HG03565 (cell line): ENCODE results near the gene CDH4.

Source experiments
- ATAC-seq: cut with Tn5 transposase; IDR thresholded peaks from one replicate; pipeline ENCODE4 v1.9.1; 2021; ENCODE audit warnings: mild to moderate bottlenecking, moderate library complexity; ENCODE audit not compliant: unreplicated experiment

CDH4 gene

DNA sequence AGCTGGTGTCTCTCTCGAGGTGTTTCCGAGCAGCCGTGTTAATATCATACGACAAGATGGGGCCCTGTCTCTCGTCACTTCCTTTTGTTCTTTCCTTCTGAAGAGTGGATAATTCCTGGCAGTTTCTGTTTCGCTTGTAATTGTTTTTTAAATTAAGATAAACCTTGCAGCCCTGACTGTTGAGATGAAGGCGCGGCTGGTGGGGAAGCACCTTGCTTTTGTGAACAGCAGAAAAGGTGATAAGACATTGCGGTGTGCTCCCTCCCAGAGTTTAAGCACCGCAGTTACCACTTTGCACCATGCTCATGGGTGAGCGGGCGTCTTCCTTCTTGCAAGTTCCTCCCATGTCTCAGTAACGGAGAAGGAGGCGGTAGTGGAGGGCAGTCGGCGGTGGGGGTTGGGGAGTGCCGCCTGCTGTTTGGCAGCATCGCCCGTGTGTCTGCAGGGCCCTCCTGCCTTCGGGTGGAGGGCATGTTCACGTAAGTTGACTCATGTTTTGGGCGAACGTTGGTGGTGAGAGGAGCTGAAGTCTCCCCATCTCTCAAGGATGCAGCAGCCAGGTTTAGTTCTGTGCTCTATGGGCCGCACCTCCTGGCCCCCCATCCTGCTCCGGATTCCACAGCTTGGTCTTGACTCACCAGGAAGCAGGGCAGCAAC lies 467.8 kb downstream of the CDH4 start:
- no peak for ATAC-seq

- ATAC-seq, result no peak
These were observed 468.3 kb downstream of the CDH4 start for GRCh38 chr20:61720348-61720696.

DNA sequence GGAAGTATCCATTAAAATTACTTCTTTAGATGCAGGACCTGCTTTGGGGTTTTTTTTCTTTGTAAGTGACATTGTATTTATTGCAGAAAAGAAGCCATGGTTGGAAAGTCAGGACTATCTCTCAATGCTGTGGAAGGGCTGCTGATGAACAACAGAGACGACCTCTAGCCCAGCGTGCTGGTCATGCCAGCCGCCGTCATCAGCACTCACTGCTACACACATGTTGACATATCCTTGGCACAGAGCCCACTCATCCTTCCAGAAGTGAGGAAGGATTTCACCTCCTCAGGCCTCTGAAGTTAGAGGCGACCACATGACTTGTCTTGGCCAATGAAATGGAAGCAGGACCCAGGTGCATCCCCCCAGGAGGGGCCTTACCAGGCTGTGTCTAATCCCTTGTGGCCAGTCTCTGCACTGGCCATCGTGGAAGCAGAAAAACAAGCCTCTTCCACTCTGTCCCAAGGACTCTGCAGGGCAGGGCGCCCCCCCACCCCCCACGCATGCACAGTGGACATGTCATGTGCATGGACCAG lies 470.2 kb downstream of the CDH4 start:
- no peak for ATAC-seq

GRCh38 chr20:61723529-61724257 lies 471.6 kb downstream of the CDH4 start:
- ATAC-seq, result no peak

- ATAC-seq, result no peak
These were observed 472.3 kb downstream of the CDH4 start for GRCh38 chr20:61724376-61724775.

DNA sequence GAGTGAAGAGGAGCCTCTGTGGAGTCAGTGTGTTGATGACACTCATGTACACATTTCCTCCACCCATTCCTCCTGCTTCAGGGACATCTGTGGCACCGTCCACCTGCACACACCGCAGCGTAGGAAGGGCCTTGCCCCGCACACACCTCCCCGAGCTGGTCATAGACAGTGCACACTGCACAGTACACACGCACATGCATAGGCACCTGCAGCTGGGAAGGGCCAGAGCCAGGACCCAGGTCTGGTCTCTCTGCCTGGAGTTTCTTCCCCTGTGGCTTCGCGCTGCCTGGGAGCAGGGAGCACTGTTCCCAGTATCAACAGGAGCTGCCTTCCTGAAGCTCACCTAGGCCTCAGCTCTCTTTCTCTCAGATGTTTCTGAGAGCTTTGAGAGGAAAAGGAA lies 473.1 kb downstream of the CDH4 start:
- ATAC-seq, result no peak

GRCh38 chr20:61725966-61726365 lies 473.9 kb downstream of the CDH4 start:
- ATAC-seq, result no peak

DNA sequence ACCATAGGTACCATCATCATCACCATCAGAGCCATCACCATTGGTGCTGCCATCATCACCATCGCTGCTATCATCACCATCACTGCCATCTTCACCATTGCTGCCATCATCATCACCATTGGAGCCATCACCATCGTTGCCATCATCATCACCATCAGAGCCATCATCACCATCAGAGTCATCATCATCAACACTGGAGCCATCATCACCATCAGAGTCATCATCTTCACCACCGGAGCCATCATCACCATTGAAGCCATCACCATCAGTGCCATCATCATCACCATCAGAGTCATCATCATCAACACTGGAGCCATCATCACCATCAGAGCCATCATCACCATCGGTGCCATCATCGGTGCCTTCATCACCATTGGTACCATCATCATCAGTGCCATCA lies 474.9 kb downstream of the CDH4 start:
- ATAC-seq, result no peak

- no peak for ATAC-seq
These were observed 475.7 kb downstream of the CDH4 start for GRCh38 chr20:61727761-61728160.

GRCh38 chr20:61728326-61728725 lies 476.3 kb downstream of the CDH4 start:
- no peak for ATAC-seq

GRCh38 chr20:61728786-61729770 lies 477.0 kb downstream of the CDH4 start:
- ATAC-seq, result no peak

- no peak for ATAC-seq
These were observed 478.7 kb downstream of the CDH4 start for GRCh38 chr20:61730631-61731362.

- ATAC-seq, result no peak
These were observed 479.5 kb downstream of the CDH4 start for GRCh38 chr20:61731363-61732181.

DNA sequence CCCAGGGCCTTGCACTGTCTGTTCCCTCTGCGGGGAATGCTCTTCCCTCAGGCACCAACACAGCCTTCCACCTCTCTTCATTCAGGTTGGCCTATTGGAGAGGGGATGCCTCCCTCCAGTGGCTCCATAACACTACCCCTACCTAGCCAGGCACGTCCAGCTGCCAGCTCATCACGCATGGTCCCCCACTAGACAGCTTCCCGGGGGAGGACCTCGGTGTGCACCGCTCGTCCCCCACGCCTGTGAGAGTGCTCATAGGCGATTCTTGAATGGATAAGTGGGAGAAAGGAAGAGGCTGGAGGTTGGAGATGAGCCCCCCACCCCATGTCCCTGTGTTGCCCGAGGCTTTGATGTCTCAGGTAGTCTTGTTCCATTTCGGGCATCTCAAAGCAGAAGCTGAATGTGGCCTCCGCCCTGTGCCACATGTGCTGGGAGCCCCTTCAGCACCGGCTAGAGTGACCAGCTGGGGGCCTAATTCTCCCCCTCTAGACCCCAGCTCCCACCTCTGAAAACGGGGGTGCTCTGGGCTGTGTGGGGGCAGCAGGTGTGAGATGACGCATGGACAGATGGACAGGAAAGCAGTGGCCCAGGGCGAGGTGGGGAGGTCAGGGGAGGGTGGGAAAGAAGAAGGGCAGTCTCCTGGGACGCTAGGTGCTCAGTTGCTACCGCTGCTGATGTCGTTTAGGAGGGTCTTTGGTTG lies 480.6 kb downstream of the CDH4 start:
- ATAC-seq, result no peak

DNA sequence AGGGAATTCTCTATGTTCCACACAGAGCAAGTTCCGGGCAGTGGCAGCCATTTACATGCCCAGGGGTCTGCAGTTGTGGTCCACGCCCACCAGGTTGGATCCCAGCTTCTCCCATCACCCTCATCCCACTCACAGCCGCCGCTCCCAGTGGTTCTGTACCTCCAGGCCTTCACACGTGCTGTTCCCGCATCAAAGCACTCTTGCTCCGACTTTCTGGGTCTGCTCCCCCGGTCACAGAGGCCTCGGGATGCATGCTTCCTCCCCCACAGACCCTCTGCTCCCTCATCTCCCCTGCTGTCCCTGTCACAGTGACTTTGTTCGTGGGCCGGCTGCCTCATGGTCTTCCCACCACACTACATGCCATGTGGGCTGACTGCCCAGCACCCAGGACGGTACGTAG lies 481.2 kb downstream of the CDH4 start:
- ATAC-seq, result no peak

DNA sequence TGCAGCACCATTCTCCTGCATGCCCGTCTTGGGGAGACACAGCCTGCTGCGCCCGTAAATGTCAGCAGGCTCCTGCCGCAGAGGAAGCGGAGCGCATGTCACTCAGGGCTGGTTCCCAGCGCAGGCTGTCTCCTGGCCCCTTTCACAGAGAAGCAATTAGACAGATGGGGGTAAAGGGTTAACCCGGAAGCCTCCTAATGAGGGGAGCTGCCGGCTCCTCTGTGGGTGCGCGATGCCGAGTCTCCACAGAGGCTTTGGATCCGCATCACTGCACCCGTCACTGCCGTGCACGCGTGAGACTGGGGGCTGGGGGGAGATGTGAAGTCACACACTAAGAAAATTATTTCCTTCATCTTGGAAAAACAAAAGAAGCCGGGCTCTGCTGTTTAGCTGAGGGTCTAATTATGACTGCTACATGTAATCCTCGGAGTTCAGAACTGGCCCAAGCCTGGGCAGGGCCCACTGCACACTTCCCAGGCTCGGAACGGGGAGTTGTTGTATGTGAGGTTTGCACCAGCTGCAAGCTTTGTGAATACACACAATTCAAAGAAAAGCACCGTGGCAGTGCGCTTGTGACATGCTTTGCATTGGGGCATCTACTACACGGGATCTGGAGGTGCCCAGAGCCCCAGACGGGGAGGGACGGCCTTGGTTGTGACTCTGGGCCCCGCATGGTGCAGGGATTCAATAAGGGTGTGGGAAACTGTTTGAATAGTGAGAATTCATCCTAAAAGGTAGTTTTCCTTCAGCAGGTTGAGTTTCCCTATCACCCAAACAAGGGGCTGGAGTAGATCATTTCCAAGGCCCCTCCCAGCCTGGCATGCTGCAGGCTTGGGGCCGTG lies 482.1 kb downstream of the CDH4 start:
- ATAC-seq, result no peak

DNA sequence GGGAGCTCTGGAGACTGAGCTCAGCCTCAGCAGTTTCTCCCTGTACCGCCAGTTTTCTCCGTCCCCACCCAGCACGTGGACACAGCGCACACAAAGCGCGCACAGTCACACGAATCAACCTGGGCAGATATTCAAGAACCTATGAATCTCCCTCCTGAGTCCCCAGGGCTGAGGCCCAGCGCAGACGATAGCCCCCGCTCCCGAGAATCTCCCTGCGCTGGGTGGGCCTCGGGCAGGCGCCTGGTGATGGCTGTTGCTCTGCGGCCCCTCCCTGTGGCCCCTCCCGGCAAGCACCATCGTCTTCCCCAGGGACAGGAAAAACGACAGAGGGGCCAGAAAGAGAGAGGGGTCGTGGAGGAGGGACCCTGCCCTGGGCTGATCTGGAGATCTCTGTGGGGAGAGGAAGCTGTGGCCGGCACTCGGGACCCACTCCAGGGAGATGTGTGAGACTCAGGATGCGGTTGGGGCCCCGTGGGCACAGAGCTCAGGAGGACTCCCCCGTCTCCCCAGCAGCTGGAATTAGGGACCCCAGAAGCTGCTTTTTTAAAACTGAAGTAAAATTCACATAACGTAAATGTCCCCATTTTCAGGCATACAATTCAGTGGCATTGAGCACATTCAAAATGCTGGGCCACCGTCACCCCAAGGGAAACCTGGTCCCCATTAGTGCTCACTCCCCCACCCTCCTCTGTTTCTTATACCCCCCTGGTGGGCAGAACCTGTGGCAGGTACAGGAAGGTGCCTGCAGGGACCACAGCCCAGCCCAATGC lies 482.9 kb downstream of the CDH4 start:
- ATAC-seq, result no peak

GRCh38 chr20:61735503-61735785 lies 483.4 kb downstream of the CDH4 start:
- ATAC-seq, result no peak
